Kidney capillary endothelial cell (primary cell): ENCODE data around the gene MAG.
"Not testable (repeated sequence)": the region's sequence is repeated elsewhere in the genome, so short reads cannot be mapped to it uniquely, and the experiment has no call there.

ENCODE experiments used
- DNase-seq: peaks from one replicate; pipeline ENCODE4 v3.0.0-alpha.2; 2018; ENCODE audit warnings: low spot score

The MAG gene

GRCh38 chr19:35346193-35347052 lies 54.5 kb downstream of the MAG start:
- no peak for DNase-seq

- DNase-seq: no peak
These were observed 55.4 kb downstream of the MAG start, which contains the start of gene FFAR1 for GRCh38 chr19:35347171-35347929. FFAR1 (plus strand) TSS chr19:35347902; CDS start chr19:35351552, 3,650 bp downstream.

GRCh38 chr19:35347930-35348298 lies 56.0 kb downstream of the MAG start:
- DNase-seq: no peak

GRCh38 chr19:35348911-35349611 lies 57.1 kb downstream of the MAG start:
- DNase-seq: no peak

- DNase-seq: no peak
These were observed 57.9 kb downstream of the MAG start for GRCh38 chr19:35349614-35350521.

GRCh38 chr19:35350591-35350990 lies 58.6 kb downstream of the MAG start:
- DNase-seq: no peak

GRCh38 chr19:35351411-35352176 lies 59.6 kb downstream of the MAG start:
- no peak for DNase-seq

GRCh38 chr19:35352177-35352447 lies 60.2 kb downstream of the MAG start:
- no peak for DNase-seq

GRCh38 chr19:35352448-35353304 lies 60.7 kb downstream of the MAG start:
- peak; percentile 70 for DNase-seq

GRCh38 chr19:35353635-35354034 lies 61.7 kb downstream of the MAG start:
- no peak for DNase-seq

GRCh38 chr19:35354898-35355297 lies 62.9 kb downstream of the MAG start:
- DNase-seq: no peak

GRCh38 chr19:35355791-35356460 lies 64.0 kb downstream of the MAG start:
- no peak for DNase-seq

GRCh38 chr19:35357867-35358573 lies 66.1 kb downstream of the MAG start, which contains the start of gene FFAR3:
FFAR3 (plus strand) TSS chr19:35358460; CDS start chr19:35358891, 431 bp downstream.
- peak; percentile 55 for DNase-seq

- DNase-seq: not testable (repeated sequence)
These were observed 66.9 kb downstream of the MAG start for GRCh38 chr19:35358834-35359233.

- DNase-seq: not testable (repeated sequence)
These were observed 67.4 kb downstream of the MAG start for GRCh38 chr19:35359395-35359794.

- DNase-seq: not testable (repeated sequence)
These were observed 68.1 kb downstream of the MAG start for GRCh38 chr19:35360081-35360480.

- no peak for DNase-seq
These were observed 69.0 kb downstream of the MAG start for GRCh38 chr19:35360880-35361420.

- DNase-seq: no peak
These were observed 70.5 kb downstream of the MAG start for GRCh38 chr19:35362261-35363000.
